GM06990 (cell line): ENCODE results near the gene STMP1.

Experiments used
- DNase-seq: peaks from one replicate; pipeline ENCODE4 v3.0.0-alpha.2; 2011; ENCODE audit not compliant: insufficient read length; ENCODE audit errors: extremely low read depth
- H3K27me3 ChIP-seq: replicated peaks from 2 replicates; pipeline ENCODE4 v1.6.0; 2011; ENCODE audit warnings: low read length; ENCODE audit not compliant: control insufficient read depth, insufficient read depth
- H3K36me3 ChIP-seq: 2 replicates; pipeline ENCODE4 v1.5.1; 2011; ENCODE audit warnings: low read length; ENCODE audit not compliant: control insufficient read depth, insufficient read depth
- H3K4me3 ChIP-seq: replicated peaks from 2 replicates; pipeline ENCODE4 v1.5.1; 2011; ENCODE audit warnings: low read depth, mild to moderate bottlenecking, control low read depth, low read length
- CTCF ChIP-seq: IDR thresholded peaks from 2 replicates; pipeline ENCODE4 v1.5.1; 2011; ENCODE audit warnings: low read length, control low read depth, mild to moderate bottlenecking, inconsistent platforms; ENCODE audit not compliant: insufficient read depth, poor library complexity, severe bottlenecking

Gene STMP1

GRCh38 chr7:135717693-135718092 lies 55.4 kb downstream of the STMP1 start:
- TF ChIP-seq CTCF: no peak
- no peak for DNase-seq
- Histone ChIP-seq H3K36me3 (no peaks in the 10 kb centered on the region), H3K4me3 (no peak overlapping the region), H3K27me3 (no peaks in the 10 kb centered on the region)

GRCh38 chr7:135718219-135718618 lies 55.9 kb downstream of the STMP1 start:
- H3K36me3 ChIP-seq: no peaks in the 10 kb centered on the region
- no peak overlapping the region for H3K4me3 ChIP-seq
- no peak for DNase-seq
- no peak for TF ChIP-seq CTCF
- no peaks in the 10 kb centered on the region for H3K27me3 ChIP-seq

- no peak for DNase-seq
- Histone ChIP-seq H3K4me3 (no peak overlapping the region), H3K36me3 (no peaks in the 10 kb centered on the region), H3K27me3 (no peaks in the 10 kb centered on the region)
- no peak for TF ChIP-seq CTCF
Observed at GRCh38 chr7:135718794-135719437, 56.6 kb downstream of the STMP1 start.

- no peaks in the 10 kb centered on the region for H3K27me3 ChIP-seq
- TF ChIP-seq CTCF: no peak
Observed at GRCh38 chr7:135719688-135720087, 57.4 kb downstream of the STMP1 start.

GRCh38 chr7:135721198-135721820 lies 59.0 kb downstream of the STMP1 start:
- no peaks in the 10 kb centered on the region for H3K36me3 ChIP-seq
- no peaks in the 10 kb centered on the region for H3K27me3 ChIP-seq
- no peak for TF ChIP-seq CTCF
- DNase-seq: no peak
- H3K4me3 ChIP-seq: no peak overlapping the region

More at GRCh38 chr7:135719688-135720087, 57.4 kb downstream of the STMP1 start:
- H3K36me3 ChIP-seq: no peaks in the 10 kb centered on the region
- H3K4me3 ChIP-seq: no peak overlapping the region
- no peak for DNase-seq

GRCh38 chr7:135723411-135723810 lies 61.1 kb downstream of the STMP1 start:
- no peak for DNase-seq
- Histone ChIP-seq H3K4me3 (no peak overlapping the region), H3K27me3 (no peaks in the 10 kb centered on the region), H3K36me3 (no peaks in the 10 kb centered on the region)
- TF ChIP-seq CTCF: no peak
